GM12874 (cell line): ENCODE results near the gene MAML1.

Source experiments
- TF ChIP-seq, protein P1 (sequence below): IDR thresholded peaks from 2 replicates; pipeline ENCODE4 v1.5.1; 2011; ENCODE audit warnings: low read depth, mild to moderate bottlenecking, control low read depth, low read length, moderate library complexity; ENCODE audit not compliant: insufficient read depth

The MAML1 gene

DNA sequence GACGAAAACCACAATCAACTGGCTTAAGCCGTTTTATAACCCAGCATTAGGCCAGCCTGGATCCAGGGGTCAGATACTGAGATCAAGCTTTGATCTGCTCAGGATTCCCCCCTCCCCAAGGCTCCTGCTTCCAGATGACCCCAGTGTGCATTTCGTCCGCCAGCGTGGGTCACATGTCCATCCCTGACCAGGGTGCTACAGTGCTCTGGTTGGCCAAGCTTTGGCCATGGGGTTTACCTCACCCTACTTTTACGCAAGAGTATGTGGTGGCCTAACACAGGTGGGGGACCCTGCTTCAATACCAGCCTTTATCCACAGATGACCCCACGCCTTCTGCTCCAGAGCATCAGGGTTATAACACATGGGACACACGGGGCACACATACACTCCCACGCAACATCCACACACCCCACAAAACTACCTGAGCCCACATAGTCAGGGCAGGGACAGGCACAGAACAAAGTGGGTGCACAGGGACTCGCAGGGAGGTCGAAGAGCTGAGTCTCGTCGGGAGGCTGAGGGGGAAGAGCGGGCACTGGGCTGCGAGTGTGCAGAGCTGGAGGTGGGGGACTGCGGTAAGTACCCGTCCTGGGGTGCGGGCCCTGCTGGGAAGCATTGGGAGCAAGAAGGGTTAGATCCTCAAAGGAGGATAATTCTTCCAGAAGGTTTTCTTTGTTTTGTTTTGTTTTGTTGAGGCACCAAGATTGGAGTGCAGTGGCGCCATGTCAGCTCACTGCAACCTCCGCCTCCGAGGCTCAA lies 83.0 kb downstream of the MAML1 start:
- TF ChIP-seq, protein P1, sequence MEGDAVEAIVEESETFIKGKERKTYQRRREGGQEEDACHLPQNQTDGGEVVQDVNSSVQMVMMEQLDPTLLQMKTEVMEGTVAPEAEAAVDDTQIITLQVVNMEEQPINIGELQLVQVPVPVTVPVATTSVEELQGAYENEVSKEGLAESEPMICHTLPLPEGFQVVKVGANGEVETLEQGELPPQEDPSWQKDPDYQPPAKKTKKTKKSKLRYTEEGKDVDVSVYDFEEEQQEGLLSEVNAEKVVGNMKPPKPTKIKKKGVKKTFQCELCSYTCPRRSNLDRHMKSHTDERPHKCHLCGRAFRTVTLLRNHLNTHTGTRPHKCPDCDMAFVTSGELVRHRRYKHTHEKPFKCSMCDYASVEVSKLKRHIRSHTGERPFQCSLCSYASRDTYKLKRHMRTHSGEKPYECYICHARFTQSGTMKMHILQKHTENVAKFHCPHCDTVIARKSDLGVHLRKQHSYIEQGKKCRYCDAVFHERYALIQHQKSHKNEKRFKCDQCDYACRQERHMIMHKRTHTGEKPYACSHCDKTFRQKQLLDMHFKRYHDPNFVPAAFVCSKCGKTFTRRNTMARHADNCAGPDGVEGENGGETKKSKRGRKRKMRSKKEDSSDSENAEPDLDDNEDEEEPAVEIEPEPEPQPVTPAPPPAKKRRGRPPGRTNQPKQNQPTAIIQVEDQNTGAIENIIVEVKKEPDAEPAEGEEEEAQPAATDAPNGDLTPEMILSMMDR = no peak

DNA sequence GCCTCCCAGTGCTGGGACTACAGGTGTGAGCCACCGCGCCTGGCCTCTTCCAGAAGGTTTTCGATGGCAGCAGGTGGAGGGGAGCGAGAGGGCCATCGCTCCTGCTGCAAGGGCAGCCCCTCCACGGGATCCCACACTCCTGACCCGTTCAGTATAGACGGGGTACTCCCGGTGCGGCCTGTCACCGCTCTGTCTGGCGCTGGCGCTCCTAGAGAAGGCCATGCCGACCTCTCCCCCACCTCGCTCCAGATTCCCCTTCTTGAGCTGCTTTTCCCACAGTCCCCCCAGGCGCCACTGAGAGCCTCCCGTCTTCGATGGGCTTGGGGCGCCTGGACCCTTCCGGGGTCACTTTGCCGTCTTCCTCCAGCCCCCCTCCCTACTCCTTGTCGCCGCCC lies 83.8 kb downstream of the MAML1 start:
- TF ChIP-seq, protein P1 = no peak

DNA sequence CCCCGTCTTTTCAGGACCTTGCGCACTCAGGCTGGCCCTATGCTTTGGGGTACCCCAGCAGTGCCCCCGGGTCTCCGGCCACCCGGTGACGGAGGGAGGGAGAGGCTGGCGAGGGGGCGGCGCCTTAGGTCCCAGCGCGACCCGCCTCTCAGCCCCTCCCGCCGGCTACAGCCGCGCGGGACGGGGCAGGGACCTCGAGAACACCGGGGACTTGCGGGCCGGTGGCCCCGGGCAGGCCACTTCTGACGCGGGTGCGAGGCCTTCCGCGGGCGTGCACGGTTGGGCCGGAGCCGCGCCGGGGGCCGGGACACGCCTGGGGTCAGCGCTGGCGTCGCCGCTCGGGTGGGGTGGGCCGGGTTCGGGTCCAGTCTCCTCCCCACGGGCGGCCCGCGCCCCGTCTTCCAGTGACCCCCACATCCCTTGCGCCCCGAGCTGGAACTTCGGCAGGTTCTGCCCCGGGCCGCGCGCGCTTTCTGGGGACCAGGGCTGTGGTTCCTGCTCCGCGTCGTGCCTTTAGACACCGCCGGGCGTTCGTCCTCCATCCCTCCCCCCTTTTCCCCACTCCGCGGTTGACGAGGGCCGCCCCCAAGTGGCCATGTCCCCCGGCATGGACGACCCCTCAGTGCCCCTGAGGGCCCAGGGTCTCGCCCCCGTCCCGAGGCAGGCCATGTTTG lies 84.3 kb downstream of the MAML1 start:
- TF ChIP-seq, protein P1 = 0 out of 2 replicates have a peak, but pooled peaks have one; percentile 4

DNA sequence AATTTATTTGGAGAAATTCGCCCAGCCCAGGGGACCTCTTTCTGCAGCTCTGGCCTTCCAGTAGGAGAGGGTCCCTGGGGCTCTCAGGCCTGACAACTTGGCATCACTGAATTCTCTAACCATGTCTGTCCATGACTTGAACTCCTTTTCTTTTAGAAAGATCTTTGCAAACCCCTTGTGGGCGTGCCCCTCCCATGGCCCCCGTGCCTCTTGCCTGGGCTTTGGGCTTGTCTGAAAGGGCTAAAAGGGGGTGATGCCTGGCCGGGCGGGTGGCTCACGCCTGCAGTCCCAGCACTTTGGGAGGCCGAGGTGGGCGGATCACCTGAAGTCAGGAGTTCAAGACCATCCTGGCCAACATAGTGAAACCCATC lies 84.8 kb downstream of the MAML1 start:
- TF ChIP-seq, protein P1 = no peak

DNA sequence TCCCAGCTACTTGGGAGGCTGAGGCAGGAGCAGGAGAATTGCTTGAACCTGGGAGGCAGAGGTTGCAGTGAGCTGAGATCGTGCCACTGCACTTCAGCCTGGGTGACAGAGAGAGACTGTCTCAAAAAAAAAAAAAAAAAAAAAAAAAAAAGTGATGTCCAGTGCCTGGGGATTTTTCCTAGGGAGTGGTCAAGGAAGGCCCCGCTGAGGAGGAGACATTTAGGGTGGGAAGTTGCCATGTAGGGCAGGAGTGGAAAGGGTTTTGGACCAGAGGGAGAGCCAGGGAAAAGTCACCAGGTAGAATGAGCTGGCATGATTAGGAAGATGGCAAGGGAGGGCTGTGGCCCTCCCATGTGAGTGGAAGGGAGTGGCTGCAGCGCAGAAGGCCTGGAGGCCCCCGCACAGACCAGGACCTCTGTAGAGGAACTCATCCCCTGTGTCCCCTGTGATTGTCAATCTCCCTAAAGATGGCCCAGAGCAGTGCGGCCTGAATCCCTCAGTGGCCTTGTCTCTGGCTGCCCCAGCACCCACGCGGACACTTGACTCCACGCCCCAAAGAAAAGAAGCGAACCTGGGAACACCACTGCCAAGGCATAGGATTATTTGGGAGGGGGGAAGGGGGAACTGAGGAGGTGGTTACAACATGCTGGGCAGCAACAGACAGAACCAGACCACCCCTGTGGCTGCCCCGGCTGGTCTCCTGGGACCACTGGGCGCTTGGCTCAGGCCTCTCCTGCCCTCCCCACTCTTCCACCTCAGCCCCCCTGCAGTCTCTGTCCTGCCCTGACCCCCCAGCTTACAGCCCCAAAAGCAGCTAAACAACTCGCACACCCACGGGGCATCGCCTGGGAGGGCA lies 85.5 kb downstream of the MAML1 start:
- TF ChIP-seq, protein P1 = no peak

DNA sequence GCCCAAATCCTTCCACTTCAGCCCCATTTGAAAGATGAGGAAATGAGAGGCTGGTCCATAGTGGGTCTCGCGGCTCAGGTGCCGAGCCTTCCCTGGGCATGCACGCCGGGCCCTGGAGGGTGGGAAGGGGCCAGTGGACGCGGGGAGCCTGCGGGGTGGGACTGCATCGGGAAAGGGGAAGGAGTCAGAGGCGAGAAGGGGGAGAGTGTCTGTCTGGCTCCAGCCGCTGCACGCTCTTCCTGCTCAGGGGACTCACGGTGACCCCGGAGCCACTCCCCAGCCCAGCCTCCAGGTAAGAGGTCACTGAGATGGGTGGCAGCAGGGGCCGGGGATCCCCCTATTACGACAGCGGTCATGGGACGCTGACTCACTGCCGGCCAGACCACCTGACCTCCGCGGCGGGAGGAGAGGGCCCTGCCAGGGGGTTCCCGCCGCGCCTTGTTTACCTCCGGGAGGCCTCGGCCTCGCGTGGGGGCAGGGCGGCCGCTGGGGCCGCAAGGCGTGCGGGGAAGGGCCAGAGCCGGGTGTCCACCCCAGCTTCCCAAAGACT lies 86.2 kb downstream of the MAML1 start:
- TF ChIP-seq, protein P1 = no peak
